ENCODE measurements around the gene NDUFAF3.
A peak's percentile ranks its signal among the peaks of the same experiment; 100 is the strongest.
"Not testable (repeated sequence)": the region's sequence is repeated elsewhere in the genome, so short reads cannot be mapped to it uniquely, and the experiment has no call there.

Gene NDUFAF3

DNA sequence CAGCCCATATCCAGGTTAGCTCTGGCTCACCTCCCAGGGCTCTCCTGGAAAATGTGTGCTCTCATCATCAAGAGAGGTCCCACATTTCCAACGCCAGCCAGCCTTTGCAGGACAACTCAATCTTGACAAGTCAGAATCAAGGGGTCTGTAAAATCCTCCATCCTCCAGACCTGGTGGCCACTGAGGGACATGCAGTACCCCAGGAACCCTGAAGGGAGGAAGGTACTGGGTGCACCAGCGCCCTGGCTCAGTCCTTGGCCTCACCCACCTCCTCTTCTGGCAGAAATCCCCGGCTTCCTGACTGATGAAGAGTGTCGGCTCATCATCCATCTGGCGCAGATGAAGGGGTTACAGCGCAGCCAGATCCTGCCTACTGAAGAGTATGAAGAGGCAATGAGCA lies 20.8 kb upstream of the NDUFAF3 start:
- no peak for DNase-seq

DNA sequence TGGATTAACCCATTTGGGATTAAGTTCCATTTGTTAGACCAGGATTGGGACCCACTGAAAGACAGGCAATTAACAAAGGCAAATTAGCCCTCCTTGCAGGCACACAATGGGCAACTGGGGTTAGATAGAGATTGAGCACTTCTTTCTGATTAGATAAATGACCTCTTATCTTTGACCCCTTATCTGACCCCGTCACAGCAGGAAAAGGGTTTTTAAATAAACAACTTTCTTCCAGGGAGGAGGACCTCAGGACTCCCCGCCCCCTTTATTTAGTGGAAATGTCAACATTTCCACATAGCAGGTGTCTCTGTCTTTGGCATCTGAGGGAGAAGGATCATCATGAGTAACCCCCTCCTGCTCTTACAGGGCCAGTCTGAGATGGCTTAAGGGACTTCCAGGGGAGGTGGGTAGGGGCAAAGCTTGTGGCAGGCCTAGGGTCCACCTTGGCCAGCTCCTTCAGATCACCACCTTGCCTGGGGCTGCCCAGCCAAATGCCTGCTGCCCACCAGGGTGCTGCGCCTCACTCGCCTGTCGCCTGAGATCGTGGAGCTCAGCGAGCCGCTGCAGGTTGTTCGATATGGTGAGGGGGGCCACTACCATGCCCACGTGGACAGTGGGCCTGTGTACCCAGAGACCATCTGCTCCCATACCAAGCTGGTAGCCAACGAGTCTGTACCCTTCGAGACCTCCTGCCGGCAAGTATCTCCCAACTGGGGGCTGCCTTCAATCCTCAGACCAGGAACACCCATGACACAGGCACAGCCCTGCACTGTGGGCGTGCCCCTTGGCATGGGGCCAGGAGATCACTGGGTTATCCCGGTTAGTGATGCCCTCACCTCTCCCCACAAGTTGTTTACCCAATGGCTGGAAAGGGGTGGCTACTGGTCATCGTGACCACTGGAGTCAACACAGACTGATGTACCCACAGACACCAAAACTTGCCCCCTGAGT lies 17.3 kb upstream of the NDUFAF3 start:
- DNase-seq = no peak

DNA sequence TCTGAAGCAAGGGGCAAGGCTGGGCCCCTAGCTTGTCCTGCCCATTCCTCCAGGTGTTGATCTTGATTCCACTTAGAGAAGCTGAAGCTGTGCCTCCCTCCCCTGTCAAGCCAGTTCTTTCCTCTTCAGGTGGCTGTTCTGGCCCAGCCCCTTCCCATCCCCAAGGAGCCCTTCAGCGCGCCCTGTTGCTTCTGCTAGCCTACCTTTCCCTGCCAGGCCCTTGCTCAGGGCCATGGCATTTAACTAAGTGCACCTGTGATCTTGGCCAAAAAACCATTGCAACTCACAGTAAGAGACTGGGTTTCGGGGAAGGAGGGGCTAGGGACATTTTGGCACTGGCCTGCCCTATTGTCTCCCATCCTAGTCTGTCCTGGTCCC lies 16.6 kb upstream of the NDUFAF3 start:
- no peak for DNase-seq

DNA sequence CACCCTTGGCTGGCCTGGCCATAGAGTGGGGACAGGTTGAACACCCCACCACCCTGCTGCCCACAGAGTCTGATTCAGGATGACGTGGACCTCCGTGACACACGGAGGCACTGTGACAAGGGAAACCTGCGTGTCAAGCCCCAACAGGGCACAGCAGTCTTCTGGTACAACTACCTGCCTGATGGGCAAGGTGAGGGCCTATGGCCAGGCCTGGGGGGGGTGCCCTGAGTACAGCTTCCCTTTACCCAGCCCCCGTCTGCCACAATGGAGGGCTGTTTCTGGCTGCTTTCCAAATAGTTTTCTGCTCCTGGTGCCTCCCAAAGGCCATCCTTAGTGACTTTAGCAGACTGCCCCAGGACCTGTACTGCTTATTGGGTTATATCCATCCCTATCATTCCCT lies 15.9 kb upstream of the NDUFAF3 start:
- DNase-seq = no peak

DNA sequence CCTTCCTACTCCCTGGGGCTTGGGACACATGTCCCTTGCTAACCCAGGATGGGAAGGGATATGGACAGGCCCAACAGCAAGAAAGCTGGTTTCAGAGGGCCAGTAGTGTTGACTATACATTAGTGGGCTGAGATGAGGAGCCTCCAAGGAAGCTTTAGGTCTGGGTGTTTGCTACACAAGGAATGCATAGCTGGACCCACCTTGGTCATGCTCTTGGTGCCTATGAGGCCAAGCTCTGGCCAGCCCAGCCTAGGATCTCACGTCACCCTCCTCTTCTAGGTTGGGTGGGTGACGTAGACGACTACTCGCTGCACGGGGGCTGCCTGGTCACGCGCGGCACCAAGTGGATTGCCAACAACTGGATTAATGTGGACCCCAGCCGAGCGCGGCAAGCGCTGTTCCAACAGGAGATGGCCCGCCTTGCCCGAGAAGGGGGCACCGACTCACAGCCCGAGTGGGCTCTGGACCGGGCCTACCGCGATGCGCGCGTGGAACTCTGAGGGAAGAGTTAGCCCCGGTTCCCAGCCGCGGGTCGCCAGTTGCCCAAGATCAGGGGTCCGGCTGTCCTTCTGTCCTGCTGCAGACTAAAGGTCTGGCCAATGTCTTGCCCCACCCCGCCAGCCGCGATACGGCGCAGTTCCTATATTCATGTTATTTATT lies 15.4 kb upstream of the NDUFAF3 start:
- no peak for DNase-seq

DNA sequence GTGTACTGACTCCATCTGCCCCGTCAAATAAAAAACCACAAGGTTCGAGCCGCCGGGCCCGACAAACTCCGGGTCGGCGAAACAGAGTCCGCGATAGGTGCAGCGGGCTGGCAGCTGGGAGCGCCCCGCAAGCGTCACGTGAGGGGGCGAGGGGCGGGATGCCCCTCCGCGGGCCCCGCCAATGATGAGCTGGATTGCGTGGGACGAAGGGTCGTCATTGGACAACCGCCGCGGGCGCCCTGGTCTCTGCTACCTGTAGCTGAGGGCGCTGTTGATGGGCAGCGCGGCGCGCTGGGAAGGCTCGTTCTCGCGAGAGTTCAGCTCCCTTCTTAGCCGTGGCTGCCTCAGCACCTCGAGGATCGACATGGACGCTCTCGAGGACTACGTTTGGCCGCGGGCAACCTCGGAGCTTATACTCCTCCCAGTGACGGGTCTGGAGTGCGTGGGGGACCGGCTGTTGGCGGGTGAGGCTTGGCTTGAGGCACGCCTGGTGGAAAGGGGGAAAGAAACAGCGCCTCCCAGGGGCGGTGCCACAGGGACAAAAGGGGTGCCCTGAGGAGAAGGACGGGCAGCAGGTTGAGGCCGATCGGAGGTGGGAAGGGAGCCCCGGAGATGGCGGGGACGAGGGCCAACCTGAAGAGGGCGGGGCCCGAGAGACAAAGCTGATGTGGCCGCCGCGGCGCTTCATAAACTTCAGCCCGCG lies 14.7 kb upstream of the NDUFAF3 start, which contains the start of gene WDR6:
Gene WDR6, plus strand, starts transcription at position 324 of the 703 bp plus-strand sequence. Its CDS starts 41 bp downstream, at position 365.
- DNase-seq = peak; percentile 98

DNA sequence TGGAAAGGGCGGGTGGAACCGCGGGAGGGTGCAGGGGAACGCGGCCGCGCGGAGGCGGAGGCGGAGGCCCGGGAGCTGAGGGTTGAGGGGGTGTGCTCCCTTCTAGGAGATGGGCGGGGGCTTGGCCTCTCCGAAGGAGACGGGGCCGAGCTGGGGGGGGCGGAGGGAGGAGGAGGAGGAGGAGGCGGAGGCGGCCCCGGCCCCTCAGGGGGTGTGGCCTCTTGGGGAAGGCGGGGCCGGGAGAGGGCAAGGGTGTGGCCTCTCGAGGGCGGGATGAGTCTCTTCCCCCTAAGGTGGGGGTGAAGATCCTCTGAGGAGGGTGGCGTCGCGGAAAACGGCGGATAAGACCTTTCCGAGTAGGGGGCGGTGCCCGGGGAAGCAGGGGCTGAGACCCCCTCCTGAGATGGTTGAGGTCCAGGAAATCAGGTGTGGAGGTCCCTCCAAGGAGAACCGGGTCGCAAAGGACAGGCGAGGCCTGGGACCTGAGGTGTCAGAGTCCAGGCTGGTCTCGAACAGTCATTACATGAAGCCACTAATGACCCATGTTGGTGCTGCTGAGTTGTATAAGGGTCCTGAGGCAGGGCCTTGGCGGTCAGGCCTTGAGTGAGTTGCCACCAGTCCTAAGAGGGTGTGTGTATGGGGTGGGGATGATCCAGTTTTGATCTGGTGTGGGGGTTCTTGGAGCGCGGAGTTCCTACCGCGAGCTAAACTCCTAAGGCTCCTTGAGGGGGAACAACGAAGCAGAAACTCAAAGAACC lies 14.0 kb upstream of the NDUFAF3 start:
- peak; percentile 93 for DNase-seq

DNA sequence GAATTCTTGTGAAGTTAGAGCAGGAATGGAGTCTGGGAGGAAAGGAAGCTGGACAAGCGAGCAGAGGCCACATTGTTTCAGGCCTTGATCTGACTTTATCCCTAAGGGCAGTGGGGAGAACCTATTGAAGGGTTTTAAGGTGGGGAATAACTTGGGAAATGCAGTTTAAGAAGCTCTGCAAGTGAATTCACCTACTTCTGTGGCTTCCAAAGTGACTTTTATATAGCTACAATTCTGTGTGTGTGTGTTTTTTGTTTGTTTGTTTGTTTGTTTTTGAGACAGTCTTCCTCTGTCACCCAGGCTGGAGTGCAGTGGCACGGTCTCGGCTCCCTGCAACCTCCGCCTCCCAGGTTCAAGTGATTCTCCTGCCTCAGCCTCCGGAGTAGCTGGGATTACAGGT lies 13.3 kb upstream of the NDUFAF3 start:
- not testable (repeated sequence) for DNase-seq

DNA sequence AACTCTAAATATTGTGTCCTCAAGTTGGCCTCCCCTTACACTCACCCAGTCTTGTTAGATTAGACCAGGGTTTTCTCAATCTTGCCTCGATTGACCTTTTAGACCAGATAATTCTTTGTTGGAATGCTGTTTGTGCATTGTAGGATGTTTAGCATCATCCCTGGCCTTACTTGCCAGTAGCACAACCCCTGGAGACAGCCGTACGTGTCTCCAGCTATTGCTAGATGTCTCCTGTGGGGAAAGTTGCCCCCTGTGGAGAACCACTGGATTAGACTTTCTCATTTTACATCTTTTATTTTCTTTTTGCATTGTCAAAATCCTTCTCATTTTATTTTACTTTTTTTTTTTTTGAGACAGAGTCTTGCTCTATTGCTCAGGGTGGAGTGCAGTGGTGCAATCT lies 12.5 kb upstream of the NDUFAF3 start:
- DNase-seq = no peak

DNA sequence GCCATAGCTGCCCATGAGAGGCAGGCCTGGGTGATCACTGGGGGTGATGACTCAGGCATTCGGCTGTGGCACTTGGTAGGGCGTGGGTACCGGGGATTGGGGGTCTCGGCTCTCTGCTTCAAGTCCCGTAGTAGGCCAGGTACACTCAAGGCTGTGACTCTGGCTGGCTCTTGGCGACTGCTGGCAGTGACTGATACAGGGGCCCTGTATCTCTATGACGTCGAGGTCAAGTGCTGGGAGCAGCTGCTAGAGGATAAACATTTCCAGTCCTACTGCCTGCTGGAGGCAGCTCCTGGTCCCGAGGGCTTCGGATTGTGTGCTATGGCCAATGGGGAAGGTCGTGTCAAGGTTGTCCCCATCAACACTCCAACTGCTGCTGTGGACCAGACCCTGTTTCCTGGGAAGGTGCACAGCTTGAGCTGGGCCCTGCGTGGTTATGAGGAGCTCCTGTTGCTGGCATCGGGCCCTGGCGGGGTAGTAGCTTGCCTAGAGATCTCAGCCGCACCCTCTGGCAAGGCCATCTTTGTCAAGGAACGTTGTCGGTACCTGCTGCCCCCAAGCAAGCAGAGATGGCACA lies 9.4 kb upstream of the NDUFAF3 start:
- no peak for DNase-seq

DNA sequence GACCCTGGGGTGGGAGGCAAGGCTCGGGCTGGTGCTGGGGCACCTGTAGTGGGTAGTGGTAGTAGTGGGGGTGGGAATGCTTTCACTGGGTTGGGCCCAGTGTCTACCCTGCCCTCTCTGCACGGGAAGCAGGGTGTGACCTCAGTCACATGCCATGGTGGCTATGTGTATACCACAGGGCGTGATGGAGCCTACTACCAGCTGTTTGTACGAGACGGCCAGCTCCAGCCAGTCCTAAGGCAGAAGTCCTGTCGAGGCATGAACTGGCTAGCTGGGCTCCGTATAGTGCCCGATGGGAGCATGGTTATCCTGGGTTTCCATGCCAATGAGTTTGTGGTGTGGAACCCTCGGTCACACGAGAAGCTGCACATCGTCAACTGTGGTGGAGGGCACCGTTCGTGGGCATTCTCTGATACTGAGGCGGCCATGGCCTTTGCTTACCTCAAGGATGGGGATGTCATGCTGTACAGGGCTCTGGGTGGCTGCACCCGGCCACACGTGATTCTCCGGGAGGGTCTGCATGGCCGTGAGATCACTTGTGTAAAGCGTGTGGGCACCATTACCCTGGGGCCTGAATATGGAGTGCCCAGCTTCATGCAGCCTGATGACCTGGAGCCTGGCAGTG lies 8.7 kb upstream of the NDUFAF3 start:
- no peak for DNase-seq

DNA sequence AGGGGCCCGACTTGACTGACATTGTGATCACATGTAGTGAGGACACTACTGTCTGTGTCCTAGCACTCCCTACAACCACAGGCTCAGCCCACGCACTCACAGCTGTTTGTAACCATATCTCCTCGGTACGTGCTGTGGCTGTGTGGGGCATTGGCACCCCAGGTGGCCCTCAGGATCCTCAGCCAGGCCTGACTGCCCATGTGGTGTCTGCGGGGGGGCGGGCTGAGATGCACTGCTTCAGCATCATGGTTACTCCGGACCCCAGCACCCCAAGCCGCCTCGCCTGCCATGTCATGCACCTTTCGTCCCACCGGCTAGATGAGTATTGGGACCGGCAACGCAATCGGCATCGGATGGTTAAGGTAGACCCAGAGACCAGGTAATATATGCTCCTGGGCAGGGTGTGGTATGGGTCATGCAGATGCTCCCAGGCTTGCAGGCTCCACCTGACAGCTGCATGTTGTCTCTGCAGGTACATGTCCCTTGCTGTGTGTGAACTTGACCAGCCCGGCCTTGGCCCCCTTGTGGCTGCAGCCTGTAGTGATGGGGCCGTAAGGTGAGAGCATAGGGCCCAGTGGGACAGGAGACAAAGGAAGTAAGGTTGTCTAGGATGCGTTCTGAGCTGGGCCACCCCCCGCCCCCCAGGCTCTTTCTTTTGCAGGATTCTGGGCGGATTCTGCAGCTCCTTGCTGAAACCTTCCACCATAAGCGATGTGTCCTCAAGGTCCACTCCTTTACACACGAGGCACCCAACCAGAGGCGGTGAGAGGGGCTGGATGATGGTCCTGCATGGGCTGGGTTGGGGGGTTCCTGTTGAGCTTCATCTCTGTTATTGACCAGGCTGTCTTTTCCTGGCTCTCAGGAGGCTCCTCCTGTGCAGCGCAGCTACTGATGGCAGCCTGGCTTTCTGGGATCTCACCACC lies 7.9 kb upstream of the NDUFAF3 start:
- peak; percentile 66 for DNase-seq

DNA sequence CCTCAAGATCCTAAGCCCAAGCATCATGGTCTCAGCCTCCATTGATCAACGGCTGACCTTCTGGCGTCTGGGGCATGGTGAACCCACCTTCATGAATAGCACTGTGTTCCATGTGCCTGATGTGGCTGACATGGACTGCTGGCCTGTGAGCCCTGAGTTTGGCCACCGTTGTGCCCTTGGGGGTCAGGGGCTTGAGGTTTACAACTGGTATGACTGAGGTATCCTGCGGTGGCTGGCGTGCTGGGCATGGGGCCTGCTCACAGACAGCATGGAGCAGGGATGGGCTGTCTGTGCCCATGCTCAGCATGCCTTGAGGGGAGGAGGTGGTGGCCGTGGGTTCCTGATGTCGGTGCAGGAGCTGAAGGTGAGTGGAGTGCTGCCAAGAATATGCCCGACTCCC lies 6.8 kb upstream of the NDUFAF3 start:
- DNase-seq = no peak

DNA sequence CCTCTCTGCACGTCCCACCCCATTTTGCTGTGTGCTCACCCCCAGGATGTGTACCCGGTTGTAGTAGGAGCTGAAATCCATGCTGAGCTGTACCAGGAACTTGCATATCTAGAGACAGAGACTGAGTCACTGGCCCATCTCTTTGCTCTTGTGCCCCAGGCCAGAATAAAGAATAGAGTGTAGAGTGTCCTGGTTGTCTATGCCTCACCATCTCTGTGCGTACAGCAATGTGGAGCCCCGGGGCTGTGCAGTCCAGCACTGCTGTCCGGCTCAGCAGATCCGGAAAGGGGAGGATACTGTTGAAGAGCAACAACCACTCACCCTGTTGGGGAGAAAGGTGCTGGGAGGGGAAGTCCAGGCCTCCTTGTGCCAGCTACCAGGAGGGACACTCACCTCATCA lies 6.2 kb upstream of the NDUFAF3 start:
- no peak for DNase-seq

DNA sequence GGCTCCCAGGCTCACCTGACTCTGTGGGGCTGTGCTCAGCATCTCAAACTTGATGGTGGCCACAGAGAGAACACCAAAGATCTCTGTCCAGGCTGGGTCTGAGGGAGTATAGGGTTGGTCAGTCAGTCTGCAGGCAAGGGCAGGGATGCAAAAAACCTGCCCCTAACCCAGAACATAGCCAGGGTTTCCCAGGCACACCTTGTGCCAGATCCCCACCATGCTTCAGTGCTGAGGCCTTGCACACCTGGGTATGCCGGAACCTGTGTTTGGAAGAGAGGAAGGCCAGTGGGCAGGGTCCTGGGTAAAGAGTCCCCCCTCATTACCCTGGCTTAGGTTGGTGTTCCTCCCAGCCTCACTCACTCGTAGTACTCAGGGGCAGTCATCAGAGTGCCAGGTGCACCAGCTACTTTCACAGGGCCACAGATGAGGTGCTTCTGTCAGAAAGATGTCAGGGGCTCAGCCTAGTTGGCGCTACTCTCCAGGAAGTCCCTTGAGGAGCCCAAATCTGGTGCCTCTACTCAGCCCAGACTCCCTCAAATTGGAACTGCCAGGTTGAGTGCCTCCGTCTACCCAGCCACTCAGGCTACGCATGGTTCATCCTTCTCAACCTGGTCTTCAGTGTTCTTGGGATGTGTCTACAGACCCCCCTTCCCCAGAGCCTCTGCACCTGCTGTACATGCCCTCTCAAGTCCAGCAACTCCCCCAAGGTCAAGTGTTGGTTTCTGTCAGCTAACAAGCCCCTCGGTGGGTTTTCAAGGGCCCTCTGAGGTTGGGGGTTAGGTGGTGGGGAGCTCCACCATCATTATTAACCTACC lies 5.3 kb upstream of the NDUFAF3 start:
- DNase-seq = no peak

DNA sequence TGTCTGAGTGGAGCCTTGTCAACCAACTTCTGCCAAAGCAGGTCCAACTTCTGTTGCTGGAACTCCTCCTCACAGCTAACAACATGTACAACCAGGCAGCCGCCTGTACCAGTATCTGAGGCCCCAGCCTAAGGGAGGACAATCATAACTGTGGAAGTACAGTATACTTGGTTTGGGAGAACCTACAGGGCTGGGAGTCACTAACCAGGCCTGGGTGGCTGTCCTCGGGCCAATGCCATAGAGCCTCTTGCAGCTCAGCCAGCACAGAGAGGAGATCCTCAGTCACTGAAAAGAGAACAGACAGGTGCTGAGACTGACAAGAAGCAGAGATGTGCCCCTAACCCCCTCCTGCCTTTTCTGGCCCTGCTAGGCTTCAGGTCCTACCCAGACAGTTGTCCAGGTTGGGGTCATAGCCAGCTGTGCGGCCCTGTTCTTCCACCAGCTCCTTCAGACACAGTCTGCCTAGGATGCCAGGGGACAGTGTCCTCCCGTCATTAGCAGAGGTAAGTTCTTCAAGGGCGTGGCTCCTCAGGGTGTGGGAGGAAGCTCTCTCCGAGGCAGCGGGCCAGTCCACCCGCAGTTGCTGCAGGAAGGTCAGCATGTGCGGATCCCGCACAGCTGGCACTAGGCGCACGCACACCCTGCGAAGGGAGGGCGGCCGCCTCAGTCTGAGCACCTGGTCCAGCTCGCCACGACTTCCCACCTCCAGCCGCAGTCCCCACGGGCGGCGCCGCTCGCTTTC lies 4.5 kb upstream of the NDUFAF3 start:
- DNase-seq = no peak

DNA sequence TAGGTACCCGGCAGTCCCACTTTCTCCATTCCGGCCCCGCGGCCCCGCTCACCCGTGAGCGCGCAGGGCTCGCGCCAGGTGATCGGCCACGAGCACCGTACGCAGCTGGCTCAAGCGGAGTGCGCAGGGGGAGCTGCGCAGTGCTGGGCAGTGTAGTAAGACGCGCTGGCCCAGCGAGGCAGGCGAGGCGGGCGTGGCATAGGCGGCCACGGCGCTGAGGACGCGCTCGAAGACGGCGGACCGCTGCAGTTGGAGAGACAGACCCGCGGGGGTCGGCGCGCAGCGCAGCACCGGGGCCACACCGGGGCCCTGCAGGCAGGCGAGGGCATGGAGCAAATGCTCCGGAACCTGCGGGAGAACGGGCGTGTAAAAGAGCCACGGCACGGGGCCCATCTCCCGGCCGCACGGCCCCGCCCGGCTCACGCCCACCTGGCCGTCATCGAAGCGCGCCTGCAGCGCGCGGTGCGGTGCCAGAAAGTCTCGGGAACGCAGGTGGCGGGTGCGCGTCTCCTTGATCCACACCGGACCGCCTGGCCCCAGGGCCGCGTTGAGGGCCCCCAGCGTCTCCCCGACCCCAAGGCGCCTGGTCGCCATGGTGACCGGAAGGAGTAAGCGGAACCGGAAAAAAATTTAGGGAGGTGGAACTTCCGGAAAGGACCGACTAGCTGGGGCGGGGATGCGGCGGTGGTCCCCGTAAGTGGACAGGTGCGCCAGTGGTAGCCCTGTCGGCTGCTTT lies 3.8 kb upstream of the NDUFAF3 start, which contains the start of gene DALRD3:
Gene DALRD3, minus strand, starts transcription at position 610 of the 736 bp plus-strand sequence. Its CDS starts 16 bp downstream, at position 594.
- peak; percentile 64 for DNase-seq

DNA sequence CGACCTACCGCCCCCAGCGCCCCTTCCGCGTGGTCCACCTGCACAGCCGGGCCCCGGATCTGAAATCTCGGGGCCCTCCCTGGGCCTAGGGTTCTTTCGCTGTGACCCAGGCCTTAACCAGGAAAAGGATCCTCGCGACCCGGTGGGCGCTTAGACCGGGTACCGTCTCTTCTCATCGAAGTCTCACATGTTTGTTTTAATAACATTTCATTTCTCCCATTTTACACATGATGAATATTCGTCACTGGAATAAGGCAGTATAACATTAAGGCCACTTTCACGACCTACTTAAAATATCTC lies 3.3 kb upstream of the NDUFAF3 start:
- DNase-seq = no peak

DNA sequence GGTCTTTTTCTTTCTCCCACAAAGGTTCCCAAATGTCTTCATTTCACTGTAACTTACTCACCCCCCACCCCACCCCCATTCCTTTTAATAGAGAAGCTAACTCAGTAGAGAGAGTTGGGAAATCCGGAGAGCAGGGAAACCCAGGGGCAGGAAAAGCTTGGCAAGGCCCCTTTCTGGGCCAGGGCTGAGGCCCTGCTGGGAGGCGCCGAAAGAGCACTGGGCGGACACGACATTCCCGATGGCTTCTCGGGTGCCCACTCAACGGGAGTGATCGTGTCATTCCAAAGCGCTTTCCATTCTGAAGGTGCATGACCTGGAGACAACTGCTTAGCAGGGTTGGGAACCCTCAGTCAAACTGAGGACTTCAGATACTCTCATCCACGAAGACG lies 2.0 kb upstream of the NDUFAF3 start:
- no peak for DNase-seq

Data from CD4-positive, alpha-beta T cell treated with Interleukin-12 subunit alpha and Interleukin-12 subunit beta, for 1 hour (primary cell).